Activated T-helper 2 cell treated with anti-CD3 and anti-CD28 coated beads, Interferon-gamma antibody, Interleukin-2, Interleukin-4, amounts not matched to agents 10 μg/mL and 5 μg/mL and 100 μg/mL, durations not matched to agents 14 hours and 24 hours and 36 hours (primary cell): ENCODE measurements around the gene SACM1L. TPM values are rescaled to one million over a fixed set of nuclear protein-coding genes. Genes with fewer than 3 reads are reported as not detected.

Experiments used
- DNase-seq: peaks from one replicate; pipeline ENCODE4 v3.0.0; 2021; ENCODE audit warnings: low spot score
- H3K27ac Mint-ChIP-seq: one replicate; pipeline ENCODE4 v1.8.0; 2021; ENCODE audit warnings: mixed read lengths
- H3K27me3 Mint-ChIP-seq: one replicate; pipeline ENCODE4 v1.8.0; 2021; ENCODE audit warnings: low read depth, mixed read lengths
- H3K36me3 Mint-ChIP-seq: one replicate; pipeline ENCODE4 v1.8.0; 2021; ENCODE audit warnings: low read depth, mixed read lengths
- H3K4me1 Mint-ChIP-seq: one replicate; pipeline ENCODE4 v1.8.0; 2021; ENCODE audit warnings: low read depth, mixed read lengths
- H3K4me3 Mint-ChIP-seq: one replicate; pipeline ENCODE4 v1.8.0; 2021; ENCODE audit warnings: low read depth, mild to moderate bottlenecking, moderate library complexity, mixed read lengths
- H3K9me3 Mint-ChIP-seq: one replicate; pipeline ENCODE4 v1.8.0; 2021; ENCODE audit warnings: mixed read lengths
- intact Hi-C: fragments of 100-400 bp; cut with micrococcal nuclease; formaldehyde crosslinking; loops from one replicate; pipeline ENCODE4 v1.15.1; 2023
- total RNA-seq: library from RNA; stranded (reverse); gene quantifications from 2 replicates; pipeline ENCODE4 v1.2.3, GENCODE V29; 2022

Gene SACM1L
- total RNA-seq, 1 donor from 2014 or later = 105 TPM

GRCh38 chr3:45759851-45760250 is 70.7 kb downstream of the SACM1L start:
- H3K27me3 Mint-ChIP-seq = peaks cover 18% of the 10 kb centered on the region
- H3K27ac Mint-ChIP-seq = no peak overlapping the region
- H3K4me1 Mint-ChIP-seq = peaks cover 2% of the 10 kb centered on the region
- H3K36me3 Mint-ChIP-seq = no peaks in the 10 kb centered on the region
- intact Hi-C loops = no loop called here
- H3K9me3 Mint-ChIP-seq = no peaks in the 10 kb centered on the region
- H3K4me3 Mint-ChIP-seq = no peak overlapping the region
- no peak for DNase-seq

- H3K36me3 Mint-ChIP-seq = no peaks in the 10 kb centered on the region
- intact Hi-C loops = loop anchor here (1.0 kb wide), 2 partner anchors 168 to 318 kb away; no protein-coding TSS in a partner anchor
These were observed 71.9 kb downstream of the SACM1L start for GRCh38 chr3:45760878-45761711.

GRCh38 chr3:45761831-45762230 is 72.6 kb downstream of the SACM1L start:
- intact Hi-C loops = loop anchor here (1.0 kb wide), 2 partner anchors 167 to 317 kb away; no protein-coding TSS in a partner anchor

More at GRCh38 chr3:45760878-45761711, 71.9 kb downstream of the SACM1L start:
- Mint-ChIP-seq H3K27ac (no peak overlapping the region), H3K9me3 (no peaks in the 10 kb centered on the region), H3K27me3 (peaks cover 21% of the 10 kb centered on the region), H3K4me1 (peaks cover 2% of the 10 kb centered on the region), H3K4me3 (no peak overlapping the region)
- no peak for DNase-seq

GRCh38 chr3:45762647-45763302 is 73.6 kb downstream of the SACM1L start:
- peaks cover 26% of the 10 kb centered on the region for H3K27me3 Mint-ChIP-seq
- H3K4me3 Mint-ChIP-seq = no peak overlapping the region
- no peak overlapping the region for H3K27ac Mint-ChIP-seq
- DNase-seq = no peak
- no peaks in the 10 kb centered on the region for H3K9me3 Mint-ChIP-seq
- H3K4me1 Mint-ChIP-seq = peaks cover 2% of the 10 kb centered on the region
- no peaks in the 10 kb centered on the region for H3K36me3 Mint-ChIP-seq
- intact Hi-C loops = no loop called here

More at GRCh38 chr3:45761831-45762230, 72.6 kb downstream of the SACM1L start:
- Mint-ChIP-seq H3K9me3 (no peaks in the 10 kb centered on the region), H3K27ac (no peak overlapping the region), H3K4me3 (no peak overlapping the region), H3K36me3 (no peaks in the 10 kb centered on the region), H3K27me3 (peaks cover 21% of the 10 kb centered on the region), H3K4me1 (peaks cover 2% of the 10 kb centered on the region)
- DNase-seq = no peak

GRCh38 chr3:45763303-45763675 is 74.1 kb downstream of the SACM1L start:
- H3K27ac Mint-ChIP-seq = no peak overlapping the region
- H3K36me3 Mint-ChIP-seq = no peaks in the 10 kb centered on the region
- H3K9me3 Mint-ChIP-seq = no peaks in the 10 kb centered on the region
- no peak for DNase-seq
- intact Hi-C loops = no loop called here
- H3K27me3 Mint-ChIP-seq = peaks cover 30% of the 10 kb centered on the region
- H3K4me1 Mint-ChIP-seq = peaks cover 2% of the 10 kb centered on the region
- no peak overlapping the region for H3K4me3 Mint-ChIP-seq

- peaks cover 51% of the 10 kb centered on the region for H3K27me3 Mint-ChIP-seq
- peaks cover 2% of the 10 kb centered on the region for H3K4me1 Mint-ChIP-seq
- H3K4me3 Mint-ChIP-seq = no peak overlapping the region
- no peaks in the 10 kb centered on the region for H3K9me3 Mint-ChIP-seq
- H3K27ac Mint-ChIP-seq = no peak overlapping the region
- DNase-seq = no peak
- intact Hi-C loops = no loop called here
- H3K36me3 Mint-ChIP-seq = no peaks in the 10 kb centered on the region
These were observed 76.2 kb downstream of the SACM1L start for GRCh38 chr3:45765266-45765851.

GRCh38 chr3:45765958-45766357 is 76.8 kb downstream of the SACM1L start:
- H3K36me3 Mint-ChIP-seq = no peaks in the 10 kb centered on the region
- DNase-seq = no peak
- intact Hi-C loops = no loop called here
- H3K4me3 Mint-ChIP-seq = no peak overlapping the region
- H3K4me1 Mint-ChIP-seq = peaks cover 2% of the 10 kb centered on the region
- H3K27me3 Mint-ChIP-seq = peaks cover 57% of the 10 kb centered on the region
- H3K9me3 Mint-ChIP-seq = no peaks in the 10 kb centered on the region
- H3K27ac Mint-ChIP-seq = no peak overlapping the region

GRCh38 chr3:45771166-45771775 is 82.1 kb downstream of the SACM1L start:
- H3K36me3 Mint-ChIP-seq = no peaks in the 10 kb centered on the region
- peaks cover 73% of the 10 kb centered on the region for H3K27me3 Mint-ChIP-seq
- no peaks in the 10 kb centered on the region for H3K9me3 Mint-ChIP-seq
- intact Hi-C loops = no loop called here
- H3K4me1 Mint-ChIP-seq = peaks cover 11% of the 10 kb centered on the region
- no peak for DNase-seq
- H3K4me3 Mint-ChIP-seq = no peak overlapping the region
- no peak overlapping the region for H3K27ac Mint-ChIP-seq

- Mint-ChIP-seq H3K27ac (no peak overlapping the region), H3K36me3 (no peaks in the 10 kb centered on the region), H3K4me1 (peaks cover 11% of the 10 kb centered on the region), H3K27me3 (peaks cover 70% of the 10 kb centered on the region), H3K4me3 (no peak overlapping the region), H3K9me3 (no peaks in the 10 kb centered on the region)
- no peak for DNase-seq
- intact Hi-C loops = no loop called here
These were observed 82.6 kb downstream of the SACM1L start for GRCh38 chr3:45771831-45772230.

- Mint-ChIP-seq H3K9me3 (no peaks in the 10 kb centered on the region), H3K27me3 (peaks cover 65% of the 10 kb centered on the region), H3K36me3 (no peaks in the 10 kb centered on the region), H3K4me3 (no peak overlapping the region), H3K4me1 (peaks cover 11% of the 10 kb centered on the region), H3K27ac (no peak overlapping the region)
- intact Hi-C loops = no loop called here
- DNase-seq = no peak
These were observed 83.3 kb downstream of the SACM1L start for GRCh38 chr3:45772341-45773035.

GRCh38 chr3:45773072-45773471 is 83.9 kb downstream of the SACM1L start:
- H3K27ac Mint-ChIP-seq = no peak overlapping the region
- no peak for DNase-seq
- H3K4me3 Mint-ChIP-seq = no peak overlapping the region
- no peaks in the 10 kb centered on the region for H3K36me3 Mint-ChIP-seq
- intact Hi-C loops = no loop called here
- H3K27me3 Mint-ChIP-seq = peaks cover 64% of the 10 kb centered on the region
- H3K9me3 Mint-ChIP-seq = no peaks in the 10 kb centered on the region
- H3K4me1 Mint-ChIP-seq = peaks cover 11% of the 10 kb centered on the region

- Mint-ChIP-seq H3K27ac (no peak overlapping the region), H3K36me3 (no peaks in the 10 kb centered on the region), H3K9me3 (no peaks in the 10 kb centered on the region), H3K27me3 (peaks cover 59% of the 10 kb centered on the region), H3K4me3 (no peak overlapping the region), H3K4me1 (peaks cover 11% of the 10 kb centered on the region)
- intact Hi-C loops = no loop called here
- DNase-seq = no peak
These were observed 84.7 kb downstream of the SACM1L start for GRCh38 chr3:45773714-45774449.
